Heart right ventricle (tissue), 16 donors: Measurements from ENCODE around the gene CNIH3. TPM values are rescaled to one million over a fixed set of nuclear protein-coding genes. Genes with fewer than 3 reads are reported as not detected.
A peak's percentile ranks its signal among the peaks of the same experiment; 100 is the strongest.

Experiments
- ATAC-seq, 8 donors: fragments of 200-7000 bp; cut with Tn5 transposase; one replicate each; pipeline ENCODE4 v1.9.1; 2020; ENCODE audit warnings: mild to moderate bottlenecking in 8 of 8, moderate library complexity in 8 of 8, moderate number of reproducible peaks in 1 of 8
- DNase-seq, 2 donors: peaks; one replicate each; pipeline ENCODE4 v3.0.0-alpha.2; 2020
- H3K27ac ChIP-seq, 10 donors: fragments of 200-600 bp; sonication (generic) in 2 of 10; one replicate each; pipeline versions ENCODE4 v1.5.0 to v1.8.0; 2020 to 2022; ENCODE audit warnings: mild to moderate bottlenecking in 3 of 10
- H3K27me3 ChIP-seq, 7 donors: fragments of 200-600 bp; one replicate each; pipeline ENCODE4 v1.8.0; 2021 to 2022; ENCODE audit warnings: mild to moderate bottlenecking in 2 of 7
- H3K36me3 ChIP-seq, 9 donors: fragments of 200-600 bp; sonication (generic) in 1 of 9; one replicate each; pipeline versions ENCODE4 v1.5.0 to v1.8.0; 2020 to 2022; ENCODE audit warnings: mild to moderate bottlenecking in 2 of 9
- H3K4me1 ChIP-seq, 9 donors: fragments of 200-600 bp; sonication (generic) in 1 of 9; one replicate each; pipeline versions ENCODE4 v1.5.0 to v1.8.0; 2020 to 2022; ENCODE audit warnings: mild to moderate bottlenecking in 4 of 9
- H3K4me3 ChIP-seq, 10 donors: fragments of 200-600 bp; sonication (generic) in 2 of 10; one replicate each; pipeline versions ENCODE4 v1.5.0 to v1.8.0; 2020 to 2022; ENCODE audit warnings: mild to moderate bottlenecking in 7 of 10, moderate library complexity in 2 of 10
- H3K9me3 ChIP-seq, 11 donors: fragments of 200-600 bp in 10 of 11; sonication (generic) in 2 of 11; one replicate each; pipeline versions ENCODE4 v1.5.0 to v1.8.0; 2013 to 2022; ENCODE audit warnings: mild to moderate bottlenecking in 2 of 11, control low read depth in 1 of 11, moderate library complexity in 1 of 11
- WGBS, 2 donors: extraction: QIAGEN DNeasy Blood & Tissue Kit; methylation state at CpG; one replicate each; pipeline ENCODE4 v1.1.7; 2013; ENCODE audit warnings: inconsistent platforms in 1 of 2; 5-methylcytosine and 5-hydroxymethylcytosine counted together
- intact Hi-C, 10 donors: fragments of 100-400 bp; cut with DNase I; formaldehyde crosslinking; loops; one replicate each; pipeline versions ENCODE4 v1.11.1 to v1.14.2; 2022
- polyA plus RNA-seq, 2 donors: library from polyadenylated mRNA; stranded (reverse); fragments of 200-250 nt; gene quantifications; one replicate each; pipeline ENCODE4 v1.2.3, GENCODE V29; 2013
- total RNA-seq, 10 donors: library from RNA; stranded (reverse); fragmentation: NEBNext Ultra II Directional in 3 of 10; extraction: Animal tissue kit (Norgen Biotek cat#: 25700) in 3 of 10; gene quantifications; one replicate each; pipeline versions ENCODE4 v1.2.1 to v1.2.4, GENCODE V29; 2021 to 2023
- TF ChIP-seq, protein P1 (sequence below), 9 donors: fragments of 200-600 bp; sonication (generic) in 2 of 9; IDR thresholded peaks; one replicate each; pipeline versions ENCODE4 v1.5.0 to v1.8.0; 2021 to 2022; ENCODE audit warnings: antibody characterized with exemption in 9 of 9, mild to moderate bottlenecking in 5 of 9, moderate library complexity in 1 of 9
- donor health status: Arrhythmogenic right ventricular cardiomyopathy.
- donor health status: ischemic (EF 13 %, LVEDD 7.1; RV severe dilation, severe dysfunction).
- donor health status: healthy with polysubstance abuse.
- donor health status: DM: no; HTN: yes; CAD: no.
- donor health status: DM: no; HTN: no; CAD: no.
- donor health status: ischemic (EF 25% LVEDD 6.9; RV normal size, moderate dysfunction).
- donor health status: ischemic (EF 25% LVEDD 5.7; RV mildly dilated, moderate dysfunction).
- donor health status: healthy.
- donor health status: DM: yes; HTN: yes; CAD: no.
- donor health status: Ischemic cardiomyopathy.
- donor health status: ischemic (EF 35%, LVEDD 5.7; RV mildly dilated, moderate dysfunction).
- donor health status: nonischemic (EF 11% LVEDD 7.7; RV severe dilation, severe dysfunction).
- donor health status: DM: yes; HTN: yes; CAD: no.
- donor health status: PGD.
- donor health status: ischemic (EF 29% LVEDD 5.4; RV normal size, mild dysfunction).
- donor health status: nonischemic (EF 23%, LVEDD 6.1; RV moderate dilation, normal function).

Gene CNIH3
- total and polyA plus RNA-seq, 12 donors: 0.28 to 1.8 (median 0.83) TPM

DNA sequence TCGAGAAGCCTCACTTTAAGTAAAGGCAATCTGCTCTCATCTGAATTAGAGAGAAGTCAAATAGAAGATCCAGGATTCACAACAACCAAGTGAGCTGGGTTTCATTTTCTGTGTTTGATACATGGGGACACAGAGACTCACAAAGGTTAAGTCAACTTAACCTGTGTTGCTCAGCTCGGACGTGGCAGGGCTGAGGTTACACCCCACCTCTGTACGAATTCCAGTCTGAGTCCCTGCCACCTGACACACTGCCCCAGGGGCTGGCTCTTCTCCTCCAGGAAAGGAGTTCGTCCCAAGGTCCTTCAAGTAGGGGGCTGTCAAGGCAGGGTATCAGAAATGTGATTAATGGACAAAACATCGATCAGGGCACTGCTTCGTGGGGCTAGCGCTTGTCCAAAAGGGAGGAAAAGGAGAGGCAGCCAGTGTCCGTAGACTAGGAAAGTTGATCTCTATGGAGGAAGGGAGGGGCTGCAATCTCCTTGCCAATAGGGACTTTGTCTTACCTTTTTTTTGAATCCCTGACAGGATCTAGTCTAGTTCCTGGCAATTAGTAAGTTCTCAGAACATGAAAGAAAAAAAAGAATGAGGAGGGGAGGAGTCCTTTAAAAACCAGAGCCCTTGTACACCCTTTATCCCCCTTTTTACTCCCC is 116.4 kb downstream of the CNIH3 start:
- TF ChIP-seq, protein P1, sequence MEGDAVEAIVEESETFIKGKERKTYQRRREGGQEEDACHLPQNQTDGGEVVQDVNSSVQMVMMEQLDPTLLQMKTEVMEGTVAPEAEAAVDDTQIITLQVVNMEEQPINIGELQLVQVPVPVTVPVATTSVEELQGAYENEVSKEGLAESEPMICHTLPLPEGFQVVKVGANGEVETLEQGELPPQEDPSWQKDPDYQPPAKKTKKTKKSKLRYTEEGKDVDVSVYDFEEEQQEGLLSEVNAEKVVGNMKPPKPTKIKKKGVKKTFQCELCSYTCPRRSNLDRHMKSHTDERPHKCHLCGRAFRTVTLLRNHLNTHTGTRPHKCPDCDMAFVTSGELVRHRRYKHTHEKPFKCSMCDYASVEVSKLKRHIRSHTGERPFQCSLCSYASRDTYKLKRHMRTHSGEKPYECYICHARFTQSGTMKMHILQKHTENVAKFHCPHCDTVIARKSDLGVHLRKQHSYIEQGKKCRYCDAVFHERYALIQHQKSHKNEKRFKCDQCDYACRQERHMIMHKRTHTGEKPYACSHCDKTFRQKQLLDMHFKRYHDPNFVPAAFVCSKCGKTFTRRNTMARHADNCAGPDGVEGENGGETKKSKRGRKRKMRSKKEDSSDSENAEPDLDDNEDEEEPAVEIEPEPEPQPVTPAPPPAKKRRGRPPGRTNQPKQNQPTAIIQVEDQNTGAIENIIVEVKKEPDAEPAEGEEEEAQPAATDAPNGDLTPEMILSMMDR (IDR thresholded peaks at IDR 0.05): no peak
- peak overlapping the region in 6 of 10 donors; percentile 9 to 56 (median 39) for H3K27ac ChIP-seq
- 63 to 72% methylated on average over 9 of the region's 9 CpGs for WGBS, 2 donors
- H3K9me3 ChIP-seq: no peaks in the 10 kb centered on the region
- no peak overlapping the region for H3K4me3 ChIP-seq
- H3K4me1 ChIP-seq: peaks cover 4 to 33% (median 23%) of the 10 kb centered on the region in 9 donors
- intact Hi-C loops: no loop called here
- no peaks in the 10 kb centered on the region for H3K27me3 ChIP-seq
- H3K36me3 ChIP-seq: no peaks in the 10 kb centered on the region
- DNase-seq: no peak
- ATAC-seq: peak in 4 of 8 donors; percentile 23 to 40 (median 33)

DNA sequence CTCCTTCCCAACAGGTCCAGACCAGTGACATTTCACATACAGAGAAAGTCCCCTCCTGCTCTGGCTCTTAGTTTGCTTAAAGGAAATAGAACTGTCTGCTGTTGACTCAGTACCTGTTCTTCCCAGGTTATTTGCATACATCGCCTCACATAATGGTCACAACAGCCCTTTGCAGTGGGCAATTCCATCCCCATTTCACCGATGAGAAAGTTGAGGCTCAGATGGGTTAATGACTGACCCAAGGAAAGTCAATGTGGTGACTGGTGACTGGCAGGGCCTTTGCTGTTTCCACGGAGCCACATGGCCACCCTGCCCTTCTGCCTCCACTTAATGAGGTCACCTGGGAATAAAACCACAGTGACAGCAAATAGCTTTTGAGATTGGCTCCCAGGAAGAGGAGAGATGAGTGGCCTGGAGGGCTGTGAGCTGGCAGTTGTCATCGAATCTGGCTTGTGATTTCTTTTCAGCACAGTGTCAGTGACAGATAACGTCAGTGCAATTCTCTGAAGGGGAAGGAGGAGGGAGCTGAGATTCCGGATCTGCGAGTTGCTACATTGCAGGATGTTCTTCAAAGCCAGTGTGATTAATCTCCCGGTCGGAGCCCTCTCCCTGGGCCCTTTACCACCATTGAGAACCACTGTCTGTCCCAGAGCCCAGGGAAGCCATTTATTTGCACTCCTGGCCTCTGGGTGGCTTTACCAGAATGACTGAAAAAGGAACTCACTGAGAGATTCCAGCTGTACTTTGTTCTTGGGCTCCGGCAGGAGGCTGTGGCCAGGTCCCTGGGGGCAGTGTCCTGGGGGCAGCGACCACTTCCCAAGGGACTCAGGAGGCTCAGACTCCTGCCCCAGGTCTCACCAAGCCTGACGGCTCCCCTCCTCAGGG is 117.2 kb downstream of the CNIH3 start:
- Histone ChIP-seq H3K36me3 (no peaks in the 10 kb centered on the region), H3K4me3 (no peak overlapping the region), H3K27ac (peak overlapping the region in 8 of 10 donors; percentile 9 to 71 (median 42)), H3K4me1 (peaks cover 4 to 40% (median 26%) of the 10 kb centered on the region in 9 donors), H3K9me3 (no peaks in the 10 kb centered on the region), H3K27me3 (no peaks in the 10 kb centered on the region)
- TF ChIP-seq, protein P1 (IDR thresholded peaks at IDR 0.05): no peak
- intact Hi-C loops: no loop called here
- DNase-seq (peak in 1 of 2 donors; percentile 32), ATAC-seq (peak; percentile 42 to 86 (median 74))
- WGBS, 2 donors: 26 to 28% methylated on average over 12 of the region's 12 CpGs

DNA sequence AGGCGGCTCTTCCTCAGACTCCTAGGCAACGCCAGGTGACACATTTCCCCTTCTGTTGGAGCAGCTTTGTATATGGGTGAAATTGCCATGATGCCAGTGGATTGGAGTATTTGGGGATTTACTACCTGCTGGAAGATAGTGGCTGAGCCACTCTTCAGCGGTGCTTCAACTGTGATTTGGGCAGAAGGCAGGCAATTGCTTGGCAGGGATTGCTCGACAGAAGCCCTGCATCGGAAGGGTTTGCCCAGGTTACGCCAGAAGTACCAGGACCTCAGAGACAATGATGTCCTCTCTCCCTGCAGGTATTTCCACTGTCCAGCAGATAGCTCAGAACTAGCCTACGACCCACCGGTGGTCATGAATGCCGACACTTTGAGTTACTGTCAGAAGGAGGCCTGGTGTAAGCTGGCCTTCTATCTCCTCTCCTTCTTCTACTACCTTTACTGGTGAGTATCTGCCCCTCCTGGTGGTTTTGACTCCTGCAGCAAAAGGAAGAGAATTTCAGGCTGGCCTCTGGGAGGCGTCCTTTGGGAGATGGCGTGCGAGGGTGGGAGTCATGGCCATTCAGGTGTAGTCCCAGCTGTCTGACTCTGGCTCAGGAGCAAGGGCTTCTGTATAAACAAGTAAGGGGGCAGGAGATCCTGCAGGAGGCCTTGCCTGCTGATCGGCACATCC is 118.3 kb downstream of the CNIH3 start:
- Histone ChIP-seq H3K27me3 (no peaks in the 10 kb centered on the region), H3K27ac (no peak overlapping the region), H3K36me3 (no peaks in the 10 kb centered on the region), H3K4me1 (peaks cover 4 to 41% (median 26%) of the 10 kb centered on the region in 9 donors), H3K9me3 (no peaks in the 10 kb centered on the region), H3K4me3 (no peak overlapping the region)
- TF ChIP-seq, protein P1 (IDR thresholded peaks at IDR 0.05): no peak
- WGBS, 2 donors: 93 to 97% methylated on average over 13 of the region's 13 CpGs
- intact Hi-C loops: no loop called here
- DNase-seq (no peak), ATAC-seq (no peak)

DNA sequence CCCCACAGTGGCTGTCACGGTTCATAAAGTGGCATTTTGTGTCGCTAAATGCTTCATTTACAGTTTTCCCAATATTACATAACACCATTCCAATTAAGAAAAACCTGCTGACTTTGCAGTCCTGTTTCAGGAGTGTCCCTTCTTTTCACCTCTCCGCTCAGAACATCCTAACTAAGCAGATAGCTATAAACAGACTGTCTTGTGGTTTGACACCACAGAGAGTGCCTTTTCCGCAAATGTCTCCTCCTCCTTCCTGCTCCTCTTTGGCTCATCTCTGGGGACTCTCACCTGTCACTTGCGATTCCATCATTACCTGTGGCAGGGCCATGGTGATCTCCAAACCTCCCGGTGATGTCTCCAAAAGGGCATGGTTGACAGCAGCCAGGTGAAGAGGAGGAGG is 119.0 kb downstream of the CNIH3 start:
- DNase-seq: no peak
- no peak for ATAC-seq
- intact Hi-C loops: no loop called here
- TF ChIP-seq, protein P1 (IDR thresholded peaks at IDR 0.05): no peak
- 96% methylated on average over 6 of the region's 6 CpGs for WGBS, 2 donors
- Histone ChIP-seq H3K27me3 (peaks cover 0 to 5% (median 0%) of the 10 kb centered on the region in 7 donors), H3K27ac (no peak overlapping the region), H3K4me1 (peaks cover 4 to 41% (median 26%) of the 10 kb centered on the region in 9 donors), H3K4me3 (no peak overlapping the region), H3K9me3 (no peaks in the 10 kb centered on the region), H3K36me3 (no peaks in the 10 kb centered on the region)
